Measurements from ENCODE around the gene RNF144B. TPM values are rescaled to one million over a fixed set of nuclear protein-coding genes. Genes with fewer than 3 reads are reported as not detected.
A peak's percentile ranks its signal among the peaks of the same experiment; 100 is the strongest.

RNF144B gene
- total RNA-seq, 2 experiments from 2014 or later: 1.8 to 1.9 TPM

DNA sequence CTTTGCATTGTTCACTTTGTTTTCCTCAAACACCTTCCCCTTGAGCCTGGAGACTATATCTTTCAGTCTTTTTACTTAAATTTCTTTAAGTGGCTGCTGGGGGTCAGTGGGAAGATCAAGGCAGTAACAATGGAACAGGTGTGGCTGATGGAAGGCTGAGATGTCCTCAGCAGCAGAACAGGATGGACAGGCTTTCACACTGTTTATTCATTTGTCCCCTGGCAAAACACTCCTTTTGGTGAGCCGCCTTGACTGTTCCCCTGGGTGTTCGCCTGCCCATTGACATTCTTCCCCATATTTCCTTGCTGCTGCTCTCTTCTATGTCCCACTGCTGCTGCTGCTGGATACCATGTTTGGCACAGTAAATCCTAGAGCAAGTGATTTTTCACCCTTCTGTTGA is 38.1 kb downstream of the RNF144B start:
- Mint-ChIP-seq H3K27ac (no peak overlapping the region), H3K4me1 (ENCODE audit: low read depth) (peaks cover 17% of the 10 kb centered on the region), H3K9me3 (no peaks in the 10 kb centered on the region), H3K4me3 (no peak overlapping the region), H3K36me3 (ENCODE audit: low read depth) (peaks cover 1% of the 10 kb centered on the region), H3K27me3 (no peaks in the 10 kb centered on the region)
- intact Hi-C loops (cut with micrococcal nuclease): no loop called here
- no peak for DNase-seq
- CTCF ChIA-PET: no interaction called here
- TF ChIP-seq, protein P1, sequence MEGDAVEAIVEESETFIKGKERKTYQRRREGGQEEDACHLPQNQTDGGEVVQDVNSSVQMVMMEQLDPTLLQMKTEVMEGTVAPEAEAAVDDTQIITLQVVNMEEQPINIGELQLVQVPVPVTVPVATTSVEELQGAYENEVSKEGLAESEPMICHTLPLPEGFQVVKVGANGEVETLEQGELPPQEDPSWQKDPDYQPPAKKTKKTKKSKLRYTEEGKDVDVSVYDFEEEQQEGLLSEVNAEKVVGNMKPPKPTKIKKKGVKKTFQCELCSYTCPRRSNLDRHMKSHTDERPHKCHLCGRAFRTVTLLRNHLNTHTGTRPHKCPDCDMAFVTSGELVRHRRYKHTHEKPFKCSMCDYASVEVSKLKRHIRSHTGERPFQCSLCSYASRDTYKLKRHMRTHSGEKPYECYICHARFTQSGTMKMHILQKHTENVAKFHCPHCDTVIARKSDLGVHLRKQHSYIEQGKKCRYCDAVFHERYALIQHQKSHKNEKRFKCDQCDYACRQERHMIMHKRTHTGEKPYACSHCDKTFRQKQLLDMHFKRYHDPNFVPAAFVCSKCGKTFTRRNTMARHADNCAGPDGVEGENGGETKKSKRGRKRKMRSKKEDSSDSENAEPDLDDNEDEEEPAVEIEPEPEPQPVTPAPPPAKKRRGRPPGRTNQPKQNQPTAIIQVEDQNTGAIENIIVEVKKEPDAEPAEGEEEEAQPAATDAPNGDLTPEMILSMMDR (IDR thresholded peaks at IDR 0.05): no peak
- POLR2A ChIA-PET: no interaction called here
- no peak for ATAC-seq

DNA sequence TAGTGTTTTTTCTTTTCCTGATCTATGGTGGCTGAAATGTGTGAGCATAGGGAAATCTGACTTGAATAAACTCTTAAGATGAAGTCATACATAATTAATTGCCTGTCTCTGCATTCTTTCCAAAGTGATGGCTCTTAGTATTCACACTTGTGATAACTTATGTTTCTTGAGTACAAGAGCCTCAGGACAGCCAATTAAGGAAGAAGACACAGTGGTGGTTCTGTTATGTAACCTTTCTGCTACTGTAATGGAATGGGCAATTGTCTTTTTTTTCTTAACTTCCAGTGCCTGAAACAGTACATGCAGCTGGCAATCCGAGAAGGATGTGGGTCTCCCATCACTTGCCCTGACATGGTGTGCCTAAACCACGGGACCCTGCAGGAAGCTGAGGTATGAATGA is 40.1 kb downstream of the RNF144B start:
- H3K27me3 Mint-ChIP-seq: no peaks in the 10 kb centered on the region
- ATAC-seq: no peak
- no peak overlapping the region for H3K4me3 Mint-ChIP-seq
- CTCF ChIA-PET: no interaction called here
- DNase-seq: no peak
- intact Hi-C loops (cut with micrococcal nuclease): no loop called here
- TF ChIP-seq, protein P1 (IDR thresholded peaks at IDR 0.05): no peak
- no peaks in the 10 kb centered on the region for H3K9me3 Mint-ChIP-seq
- no peak overlapping the region for H3K27ac Mint-ChIP-seq
- H3K4me1 Mint-ChIP-seq (ENCODE audit: low read depth): peaks cover 17% of the 10 kb centered on the region
- H3K36me3 Mint-ChIP-seq (ENCODE audit: low read depth): peaks cover 1% of the 10 kb centered on the region
- POLR2A ChIA-PET: no interaction called here

DNA sequence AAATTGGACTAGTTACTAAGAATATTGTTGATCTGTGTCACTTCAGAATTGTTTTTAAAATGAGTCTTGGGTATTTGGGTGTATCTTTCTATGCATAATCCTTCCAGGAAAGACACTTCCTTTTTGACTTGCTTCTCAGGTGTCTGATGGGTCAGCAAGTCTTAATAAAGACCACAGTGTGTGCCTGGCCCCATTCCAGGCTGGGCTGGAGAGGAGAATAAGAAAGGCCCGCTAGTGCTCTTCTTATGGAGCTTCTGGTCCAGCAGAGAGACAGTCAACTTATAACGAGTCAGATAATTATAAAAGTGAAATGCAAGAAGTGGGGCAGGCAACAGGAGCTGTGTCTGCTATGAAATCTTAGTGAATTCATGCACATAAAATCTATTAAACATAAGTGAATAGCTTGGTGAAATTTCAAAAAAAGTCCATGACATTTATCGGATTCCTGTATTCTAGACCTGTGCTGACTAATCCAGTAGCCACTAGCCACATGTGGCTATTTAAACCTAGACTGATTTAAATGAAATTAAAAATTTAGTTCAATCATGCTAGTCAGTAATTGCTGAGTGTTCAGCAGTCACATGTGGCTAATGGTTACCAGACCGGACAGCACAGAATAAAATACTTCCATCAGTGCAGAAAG is 42.6 kb downstream of the RNF144B start:
- intact Hi-C loops (cut with micrococcal nuclease): no loop called here
- CTCF ChIA-PET: no interaction called here
- no peaks in the 10 kb centered on the region for H3K9me3 Mint-ChIP-seq
- H3K27me3 Mint-ChIP-seq: no peaks in the 10 kb centered on the region
- TF ChIP-seq, protein P1 (IDR thresholded peaks at IDR 0.05): no peak
- no peak for ATAC-seq
- H3K27ac Mint-ChIP-seq: no peak overlapping the region
- H3K4me1 Mint-ChIP-seq (ENCODE audit: low read depth): peaks cover 17% of the 10 kb centered on the region
- H3K4me3 Mint-ChIP-seq: no peak overlapping the region
- no peak for DNase-seq
- POLR2A ChIA-PET: no interaction called here
- H3K36me3 Mint-ChIP-seq (ENCODE audit: low read depth): peaks cover 8% of the 10 kb centered on the region

DNA sequence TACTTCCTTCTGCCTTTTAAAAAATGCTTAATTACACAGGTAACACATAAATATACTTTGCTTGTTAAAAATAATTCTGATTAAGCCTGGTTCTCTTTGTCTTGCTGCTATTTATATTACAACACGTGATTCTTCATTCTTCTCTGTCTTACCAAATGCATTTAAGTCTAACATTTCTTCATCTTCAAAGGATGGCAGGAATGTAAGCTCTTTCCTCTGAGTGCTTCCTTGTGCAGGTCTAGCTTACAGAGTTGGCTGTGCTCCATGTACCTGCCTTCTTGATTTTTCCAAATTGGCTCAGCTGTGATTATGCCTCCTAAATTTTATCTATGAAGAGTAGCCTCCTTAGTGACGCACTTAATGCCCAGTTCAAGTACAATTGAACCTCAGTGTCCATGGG is 44.4 kb downstream of the RNF144B start:
- POLR2A ChIA-PET: no interaction called here
- intact Hi-C loops (cut with micrococcal nuclease): no loop called here
- Mint-ChIP-seq H3K9me3 (no peaks in the 10 kb centered on the region), H3K4me3 (no peak overlapping the region), H3K27ac (no peak overlapping the region), H3K27me3 (no peaks in the 10 kb centered on the region), H3K4me1 (ENCODE audit: low read depth) (peaks cover 6% of the 10 kb centered on the region), H3K36me3 (ENCODE audit: low read depth) (peaks cover 10% of the 10 kb centered on the region)
- CTCF ChIA-PET: no interaction called here
- TF ChIP-seq, protein P1 (IDR thresholded peaks at IDR 0.05): no peak
- ATAC-seq (no peak), DNase-seq (no peak)

DNA sequence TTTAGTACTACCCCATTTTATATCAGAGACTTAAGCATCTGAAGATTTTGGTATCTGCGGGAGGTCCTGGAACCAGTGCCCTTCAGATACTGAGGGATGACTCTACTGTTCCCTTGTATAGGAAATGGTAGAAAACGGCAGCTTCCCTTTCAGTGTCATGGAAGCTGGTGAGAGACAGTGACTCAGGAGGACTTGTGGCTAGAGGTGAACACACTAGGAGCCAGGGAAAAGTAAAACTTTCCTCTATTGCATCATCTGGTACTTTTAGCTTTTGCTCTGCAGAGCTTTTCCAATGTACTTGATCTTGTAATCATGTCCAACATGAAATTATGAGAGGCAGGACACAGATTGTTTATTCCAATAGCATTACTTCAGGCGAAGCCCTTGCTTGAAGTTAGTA is 45.0 kb downstream of the RNF144B start:
- ChIA-PET CTCF (interaction anchor here (0.7 kb wide), 1 partner anchor 16 kb away, joined by 3 read pairs; no protein-coding TSS in a partner anchor), POLR2A (no interaction called here)
- peaks cover 3% of the 10 kb centered on the region for H3K4me1 Mint-ChIP-seq (ENCODE audit: low read depth)
- H3K36me3 Mint-ChIP-seq (ENCODE audit: low read depth): peaks cover 10% of the 10 kb centered on the region
- intact Hi-C loops (cut with micrococcal nuclease): no loop called here
- DNase-seq: no peak
- no peak overlapping the region for H3K4me3 Mint-ChIP-seq
- no peaks in the 10 kb centered on the region for H3K9me3 Mint-ChIP-seq
- TF ChIP-seq, protein P1 (IDR thresholded peaks at IDR 0.05): no peak
- no peak overlapping the region for H3K27ac Mint-ChIP-seq
- no peaks in the 10 kb centered on the region for H3K27me3 Mint-ChIP-seq
- ATAC-seq: peak; percentile 20
